Heart right ventricle (tissue), 16 donors: Measurements from ENCODE around the gene EN1. TPM values are rescaled to one million over a fixed set of nuclear protein-coding genes. Genes with fewer than 3 reads are reported as not detected.

Experiments used
- ATAC-seq, 8 donors: fragments of 200-7000 bp; cut with Tn5 transposase; one replicate each; pipeline ENCODE4 v1.9.1; 2020; ENCODE audit warnings: mild to moderate bottlenecking in 8 of 8, moderate library complexity in 8 of 8, moderate number of reproducible peaks in 1 of 8
- DNase-seq, 2 donors: peaks; one replicate each; pipeline ENCODE4 v3.0.0-alpha.2; 2020
- H3K27ac ChIP-seq, 10 donors: fragments of 200-600 bp; sonication (generic) in 2 of 10; one replicate each; pipeline versions ENCODE4 v1.5.0 to v1.8.0; 2020 to 2022; ENCODE audit warnings: mild to moderate bottlenecking in 3 of 10
- H3K27me3 ChIP-seq, 7 donors: fragments of 200-600 bp; one replicate each; pipeline ENCODE4 v1.8.0; 2021 to 2022; ENCODE audit warnings: mild to moderate bottlenecking in 2 of 7
- H3K36me3 ChIP-seq, 9 donors: fragments of 200-600 bp; sonication (generic) in 1 of 9; one replicate each; pipeline versions ENCODE4 v1.5.0 to v1.8.0; 2020 to 2022; ENCODE audit warnings: mild to moderate bottlenecking in 2 of 9
- H3K4me1 ChIP-seq, 9 donors: fragments of 200-600 bp; sonication (generic) in 1 of 9; one replicate each; pipeline versions ENCODE4 v1.5.0 to v1.8.0; 2020 to 2022; ENCODE audit warnings: mild to moderate bottlenecking in 4 of 9
- H3K4me3 ChIP-seq, 10 donors: fragments of 200-600 bp; sonication (generic) in 2 of 10; one replicate each; pipeline versions ENCODE4 v1.5.0 to v1.8.0; 2020 to 2022; ENCODE audit warnings: mild to moderate bottlenecking in 7 of 10, moderate library complexity in 2 of 10
- H3K9me3 ChIP-seq, 11 donors: fragments of 200-600 bp in 10 of 11; sonication (generic) in 2 of 11; one replicate each; pipeline versions ENCODE4 v1.5.0 to v1.8.0; 2013 to 2022; ENCODE audit warnings: mild to moderate bottlenecking in 2 of 11, control low read depth in 1 of 11, moderate library complexity in 1 of 11
- CTCF ChIP-seq, 9 donors: fragments of 200-600 bp; sonication (generic) in 2 of 9; IDR thresholded peaks; one replicate each; pipeline versions ENCODE4 v1.5.0 to v1.8.0; 2021 to 2022; ENCODE audit warnings: antibody characterized with exemption in 9 of 9, mild to moderate bottlenecking in 5 of 9, moderate library complexity in 1 of 9
- WGBS, 2 donors: extraction: QIAGEN DNeasy Blood & Tissue Kit; methylation state at CpG; one replicate each; pipeline ENCODE4 v1.1.7; 2013; ENCODE audit warnings: inconsistent platforms in 1 of 2; 5-methylcytosine and 5-hydroxymethylcytosine counted together
- intact Hi-C, 10 donors: fragments of 100-400 bp; cut with DNase I; formaldehyde crosslinking; loops; one replicate each; pipeline versions ENCODE4 v1.11.1 to v1.14.2; 2022
- polyA plus RNA-seq, 2 donors: library from polyadenylated mRNA; stranded (reverse); fragments of 200-250 nt; gene quantifications; one replicate each; pipeline ENCODE4 v1.2.3, GENCODE V29; 2013
- total RNA-seq, 10 donors: library from RNA; stranded (reverse); fragmentation: NEBNext Ultra II Directional in 3 of 10; extraction: Animal tissue kit (Norgen Biotek cat#: 25700) in 3 of 10; gene quantifications; one replicate each; pipeline versions ENCODE4 v1.2.1 to v1.2.4, GENCODE V29; 2021 to 2023
- donor health status: Arrhythmogenic right ventricular cardiomyopathy.
- donor health status: ischemic (EF 13 %, LVEDD 7.1; RV severe dilation, severe dysfunction).
- donor health status: healthy with polysubstance abuse.
- donor health status: DM: no; HTN: yes; CAD: no.
- donor health status: DM: no; HTN: no; CAD: no.
- donor health status: ischemic (EF 25% LVEDD 6.9; RV normal size, moderate dysfunction).
- donor health status: ischemic (EF 25% LVEDD 5.7; RV mildly dilated, moderate dysfunction).
- donor health status: healthy.
- donor health status: DM: yes; HTN: yes; CAD: no.
- donor health status: Ischemic cardiomyopathy.
- donor health status: ischemic (EF 35%, LVEDD 5.7; RV mildly dilated, moderate dysfunction).
- donor health status: nonischemic (EF 11% LVEDD 7.7; RV severe dilation, severe dysfunction).
- donor health status: DM: yes; HTN: yes; CAD: no.
- donor health status: PGD.
- donor health status: ischemic (EF 29% LVEDD 5.4; RV normal size, mild dysfunction).
- donor health status: nonischemic (EF 23%, LVEDD 6.1; RV moderate dilation, normal function).

Gene EN1
- total and polyA plus RNA-seq, 12 donors: 0.15 TPM; not detected in 11

DNA sequence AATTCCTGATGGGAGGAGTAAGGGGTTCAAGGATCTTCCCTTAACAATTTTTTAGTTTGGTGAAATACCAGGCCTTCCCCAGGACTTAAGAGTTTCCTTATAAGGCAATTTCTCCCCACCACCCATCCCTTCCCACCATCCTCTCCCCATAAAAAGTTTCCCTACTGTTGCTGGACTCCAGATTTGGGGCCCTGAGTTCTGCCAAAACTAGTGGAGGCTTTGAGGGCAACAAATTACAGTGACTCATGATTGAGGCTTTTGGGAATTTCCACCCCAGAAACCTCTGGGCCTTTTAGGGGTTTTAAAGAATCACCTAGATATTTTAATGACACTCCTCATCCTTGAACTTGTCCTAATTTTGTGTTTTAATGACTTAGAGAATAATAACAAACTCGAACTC is 14.3 kb upstream of the EN1 start:
- intact Hi-C loops: loop anchor here in 5 of 10 donors (5.0 to 10.0 kb wide), 6 partner anchors 634 to 829 kb away; no protein-coding TSS in a partner anchor
- no peak for TF ChIP-seq CTCF (IDR thresholded peaks at IDR 0.05)
- ATAC-seq (no peak), DNase-seq (no peak)
- no peaks in the 10 kb centered on the region for H3K9me3 ChIP-seq
- H3K27ac ChIP-seq: no peak overlapping the region
- H3K4me3 ChIP-seq: no peak overlapping the region
- 47 to 64% methylated on average over 1 of the region's 1 CpG for WGBS, 2 donors
- H3K36me3 ChIP-seq: no peaks in the 10 kb centered on the region
- peaks cover 0 to 13% (median 9%) of the 10 kb centered on the region in 9 donors for H3K4me1 ChIP-seq
- peaks cover 28 to 91% (median 72%) of the 10 kb centered on the region in 7 donors for H3K27me3 ChIP-seq

GRCh38 chr2:118861242-118861641 is 13.8 kb upstream of the EN1 start:
- DNase-seq (no peak), ATAC-seq (no peak)
- TF ChIP-seq CTCF (IDR thresholded peaks at IDR 0.05): no peak
- intact Hi-C loops: loop anchor here in 5 of 10 donors (5.0 to 10.0 kb wide), 6 partner anchors 634 to 829 kb away; no protein-coding TSS in a partner anchor
- Histone ChIP-seq H3K27me3 (peaks cover 31 to 92% (median 77%) of the 10 kb centered on the region in 7 donors), H3K27ac (no peak overlapping the region), H3K9me3 (no peaks in the 10 kb centered on the region), H3K4me3 (no peak overlapping the region), H3K36me3 (no peaks in the 10 kb centered on the region), H3K4me1 (peaks cover 0 to 15% (median 9%) of the 10 kb centered on the region in 9 donors)
- WGBS, 2 donors: 65 to 73% methylated on average over 7 of the region's 7 CpGs

DNA sequence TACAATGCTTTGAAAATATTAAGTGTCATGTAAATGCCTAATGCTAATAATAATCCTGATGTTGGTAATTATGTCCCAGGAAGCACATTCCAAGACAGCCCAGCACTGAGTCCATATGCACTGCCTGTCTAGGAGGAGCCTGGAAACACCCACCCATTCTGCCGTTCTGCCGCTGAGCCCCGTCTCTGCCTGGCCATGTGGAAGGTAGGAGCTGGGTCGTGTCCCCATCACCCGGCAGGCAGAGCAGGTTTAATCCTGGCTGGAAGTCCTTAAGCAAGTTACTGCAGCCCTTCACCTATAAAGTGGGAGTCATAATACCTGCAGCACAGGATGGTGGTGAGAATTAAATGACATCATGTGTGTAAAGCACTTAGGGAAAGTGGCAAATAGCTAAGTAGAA is 13.1 kb upstream of the EN1 start:
- no peak overlapping the region for H3K27ac ChIP-seq
- 3 to 4% methylated on average over 5 of the region's 5 CpGs for WGBS, 2 donors
- DNase-seq: no peak
- ATAC-seq: no peak
- TF ChIP-seq CTCF (IDR thresholded peaks at IDR 0.05): no peak
- H3K36me3 ChIP-seq: no peaks in the 10 kb centered on the region
- H3K4me1 ChIP-seq: peaks cover under 1 to 23% (median 9%) of the 10 kb centered on the region in 9 donors
- H3K27me3 ChIP-seq: peaks cover 37 to 96% (median 84%) of the 10 kb centered on the region in 7 donors
- intact Hi-C loops: loop anchor here in 5 of 10 donors (5.0 to 10.0 kb wide), 6 partner anchors 633 to 828 kb away; no protein-coding TSS in a partner anchor
- no peaks in the 10 kb centered on the region for H3K9me3 ChIP-seq
- no peak overlapping the region for H3K4me3 ChIP-seq

GRCh38 chr2:118859157-118859770 is 11.8 kb upstream of the EN1 start:
- no peaks in the 10 kb centered on the region for H3K36me3 ChIP-seq

More at GRCh38 chr2:118859157-118859770, 11.8 kb upstream of the EN1 start:
- no peak for ATAC-seq
- intact Hi-C loops: loop anchor here in 9 of 10 donors (5.0 to 10.0 kb wide), 8 partner anchors 304 to 827 kb away; no protein-coding TSS in a partner anchor
- WGBS, 2 donors: 1 to 3% methylated on average over 26 of the region's 26 CpGs
- peaks cover 3 to 27% (median 15%) of the 10 kb centered on the region in 9 donors for H3K4me1 ChIP-seq
- DNase-seq: no peak
- peaks cover 44 to 100% (median 97%) of the 10 kb centered on the region in 7 donors for H3K27me3 ChIP-seq
- H3K9me3 ChIP-seq: no peaks in the 10 kb centered on the region
- no peak overlapping the region for H3K4me3 ChIP-seq
- H3K27ac ChIP-seq: no peak overlapping the region
- TF ChIP-seq CTCF (IDR thresholded peaks at IDR 0.05): no peak
